KOPT-K1 (cell line): Measurements from ENCODE around the gene CPSF3.
"Not testable (repeated sequence)": the region's sequence is repeated elsewhere in the genome, so short reads cannot be mapped to it uniquely, and the experiment has no call there.

ENCODE experiments used
- H3K27ac ChIP-seq: fragments of 200-600 bp; sonication (generic); 2 replicates; pipeline ENCODE4 v1.5.1; 2016; ENCODE audit warnings: antibody characterized with exemption, mild to moderate bottlenecking, low read depth, low read length; ENCODE audit not compliant: poor library complexity, severe bottlenecking
- H3K36me3 ChIP-seq: fragments of 200-600 bp; sonication (generic); 2 replicates; pipeline ENCODE4 v1.5.1; 2017; ENCODE audit warnings: antibody characterized with exemption, mild to moderate bottlenecking, low read length, moderate library complexity; ENCODE audit not compliant: insufficient read depth
- H3K9me3 ChIP-seq: fragments of 200-600 bp; sonication (generic); 2 replicates; pipeline ENCODE4 v1.5.1; 2017; ENCODE audit warnings: antibody characterized with exemption, low read length, mild to moderate bottlenecking; ENCODE audit not compliant: insufficient read depth, poor library complexity, severe bottlenecking

Gene CPSF3

DNA sequence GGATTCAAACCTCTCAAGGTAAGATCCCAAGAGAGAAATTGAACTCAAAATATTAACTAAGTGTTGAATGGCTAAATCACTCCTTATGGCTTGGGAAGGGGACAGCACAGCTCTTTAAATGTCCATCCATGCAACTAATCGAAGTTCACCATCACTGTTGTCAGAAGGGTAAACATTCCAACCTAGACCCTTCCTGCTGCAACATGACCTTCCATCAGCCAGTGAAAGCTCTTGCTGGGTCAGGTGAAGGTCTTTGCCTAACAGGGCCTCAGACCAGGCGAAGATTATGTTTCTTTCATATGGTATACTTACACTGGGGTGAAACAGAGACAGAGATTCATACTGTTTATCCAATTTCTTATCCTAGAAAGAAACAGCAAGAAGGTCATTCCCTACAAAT is 67.3 kb downstream of the CPSF3 start:
- Histone ChIP-seq H3K27ac (no peak overlapping the region), H3K9me3 (no peaks in the 10 kb centered on the region), H3K36me3 (peaks cover 100% of the 10 kb centered on the region)

DNA sequence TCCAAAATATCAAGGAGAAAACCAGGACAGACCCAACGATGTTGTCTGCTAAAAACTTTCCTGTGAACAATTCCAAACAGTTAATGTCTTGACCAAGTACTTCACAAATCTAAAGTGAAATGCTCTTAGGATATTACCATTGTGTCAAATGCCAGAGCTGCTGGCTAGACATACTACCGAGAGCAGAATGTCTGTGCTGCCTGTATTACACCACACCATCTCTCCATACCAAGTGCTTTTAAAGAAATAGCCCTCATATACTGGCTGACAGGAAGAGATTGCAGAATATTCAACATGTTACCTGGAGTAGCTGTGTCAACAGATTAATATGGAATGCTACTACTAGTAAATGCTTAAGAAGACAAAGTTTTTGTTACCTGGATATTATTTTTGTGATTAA is 69.5 kb downstream of the CPSF3 start:
- Histone ChIP-seq H3K27ac (no peak overlapping the region), H3K9me3 (no peaks in the 10 kb centered on the region), H3K36me3 (peaks cover 97% of the 10 kb centered on the region)

DNA sequence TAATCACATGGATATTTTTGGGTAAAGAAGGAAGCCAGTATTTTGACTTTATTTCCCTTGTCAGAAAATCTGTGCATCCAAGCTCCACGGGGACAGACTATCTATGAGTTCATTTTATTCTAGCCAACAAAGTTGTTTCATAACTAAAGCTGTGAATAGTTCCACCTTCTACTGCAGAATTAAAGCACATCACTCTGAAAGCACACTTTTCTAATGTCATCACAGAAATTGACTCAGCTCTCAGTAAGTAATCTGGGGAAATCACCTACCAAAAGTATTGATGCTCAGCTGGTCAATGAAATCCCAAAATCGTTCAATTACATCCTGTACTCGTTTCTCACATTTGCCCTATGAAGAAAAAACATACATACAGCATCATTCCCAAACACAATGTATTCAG is 70.0 kb downstream of the CPSF3 start:
- peaks cover 97% of the 10 kb centered on the region for H3K36me3 ChIP-seq
- no peak overlapping the region for H3K27ac ChIP-seq
- no peaks in the 10 kb centered on the region for H3K9me3 ChIP-seq

DNA sequence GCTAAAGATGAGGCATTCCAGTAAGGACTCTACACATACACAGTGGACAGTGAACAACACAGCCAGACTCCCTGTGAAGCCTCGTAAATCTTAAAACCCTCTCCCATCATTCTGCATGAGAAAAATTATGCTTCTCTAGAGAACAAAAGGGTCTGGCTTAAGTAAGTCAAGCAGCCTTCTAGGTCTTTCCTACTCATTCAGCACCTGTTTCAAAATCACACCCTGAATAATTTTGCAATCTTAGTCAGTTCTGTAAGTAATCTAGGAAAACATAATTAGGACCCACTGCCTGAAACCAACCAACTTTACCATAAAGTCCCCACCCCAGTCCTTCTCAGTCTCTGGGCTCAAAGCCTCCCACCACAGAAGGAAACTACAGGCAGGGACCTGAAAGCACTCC is 70.6 kb downstream of the CPSF3 start:
- Histone ChIP-seq H3K27ac (no peak overlapping the region), H3K36me3 (peaks cover 96% of the 10 kb centered on the region), H3K9me3 (no peaks in the 10 kb centered on the region)

DNA sequence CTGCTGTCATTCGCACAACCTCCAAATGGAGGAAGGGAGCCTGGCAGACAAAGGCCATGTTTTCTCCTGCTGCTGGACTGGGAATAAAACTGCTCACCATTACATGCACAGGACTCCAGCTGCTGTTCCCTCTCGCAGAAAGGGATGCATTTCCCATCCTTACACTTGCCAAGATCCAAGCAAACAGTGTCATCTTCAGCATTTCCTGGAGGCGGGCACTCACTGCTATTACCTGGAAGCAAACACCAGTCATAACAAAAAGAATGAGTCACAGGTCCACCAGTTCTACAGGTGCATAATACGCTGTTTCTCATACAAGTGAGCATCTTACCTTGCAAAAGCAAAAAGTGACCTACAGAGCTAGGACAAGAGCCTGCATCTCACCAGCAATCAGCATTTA is 73.6 kb downstream of the CPSF3 start:
- peaks cover 95% of the 10 kb centered on the region for H3K36me3 ChIP-seq
- no peaks in the 10 kb centered on the region for H3K9me3 ChIP-seq
- no peak overlapping the region for H3K27ac ChIP-seq

DNA sequence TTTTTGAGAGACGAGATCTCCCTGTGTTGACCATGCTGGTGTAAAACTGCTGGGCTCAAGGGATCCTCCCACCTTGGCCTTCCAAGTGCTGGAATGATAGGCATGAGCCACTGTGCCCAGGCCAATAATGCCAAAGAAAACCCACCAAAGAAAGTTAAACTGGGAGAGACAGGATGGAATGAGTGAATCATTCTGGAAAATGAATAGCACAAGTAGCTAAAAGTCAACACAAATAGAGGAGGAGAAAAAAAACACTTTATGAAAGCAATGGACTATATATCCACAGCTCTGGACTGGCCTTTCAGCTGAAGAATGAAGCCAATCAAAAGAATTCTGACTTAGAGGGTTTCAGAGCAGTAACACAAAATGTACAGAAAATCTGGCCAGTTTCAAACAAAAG is 74.8 kb downstream of the CPSF3 start:
- no peaks in the 10 kb centered on the region for H3K9me3 ChIP-seq
- peaks cover 95% of the 10 kb centered on the region for H3K36me3 ChIP-seq
- no peak overlapping the region for H3K27ac ChIP-seq

DNA sequence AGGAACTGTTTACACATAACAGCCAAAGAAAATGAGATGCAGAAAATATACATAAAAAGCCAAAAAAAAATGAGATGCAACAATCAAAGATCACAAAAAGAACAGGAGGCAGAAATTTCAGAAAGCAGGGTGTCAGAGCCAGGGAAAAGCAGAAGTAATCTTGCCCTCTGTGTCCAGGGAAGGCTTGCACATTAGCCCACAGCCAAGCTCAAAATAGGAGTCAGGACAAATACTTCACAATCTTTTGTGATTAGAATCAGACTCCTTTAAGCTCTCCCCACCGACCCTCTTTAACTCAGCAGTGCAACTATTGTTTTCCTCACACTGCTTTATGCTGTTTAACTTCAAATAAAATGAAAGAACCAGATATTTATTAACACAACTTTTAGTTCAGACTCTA is 85.5 kb downstream of the CPSF3 start:
- Histone ChIP-seq H3K27ac (no peak overlapping the region), H3K36me3 (peaks cover 74% of the 10 kb centered on the region), H3K9me3 (no peaks in the 10 kb centered on the region)

DNA sequence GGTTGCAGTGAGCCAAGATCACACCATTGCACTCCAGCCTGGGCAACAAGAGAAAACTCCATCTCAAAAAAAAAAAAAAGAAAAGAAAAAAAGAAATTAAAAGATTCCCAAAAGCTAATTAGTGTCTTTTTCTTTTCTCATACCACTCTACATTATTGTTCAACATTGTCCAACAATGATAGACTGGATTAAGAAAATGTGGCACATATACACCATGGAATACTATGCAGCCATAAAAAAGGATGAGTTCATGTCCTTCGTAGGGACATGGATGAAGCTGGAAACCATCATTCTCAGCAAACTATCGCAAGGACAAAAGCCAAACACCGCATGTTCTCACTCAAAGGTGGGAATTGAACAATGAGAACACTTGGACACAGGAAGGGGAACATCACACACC is 90.5 kb downstream of the CPSF3 start:
- H3K27ac ChIP-seq, H3K9me3 ChIP-seq: not testable (repeated sequence)
- peaks cover 70% of the 10 kb centered on the region for H3K36me3 ChIP-seq

DNA sequence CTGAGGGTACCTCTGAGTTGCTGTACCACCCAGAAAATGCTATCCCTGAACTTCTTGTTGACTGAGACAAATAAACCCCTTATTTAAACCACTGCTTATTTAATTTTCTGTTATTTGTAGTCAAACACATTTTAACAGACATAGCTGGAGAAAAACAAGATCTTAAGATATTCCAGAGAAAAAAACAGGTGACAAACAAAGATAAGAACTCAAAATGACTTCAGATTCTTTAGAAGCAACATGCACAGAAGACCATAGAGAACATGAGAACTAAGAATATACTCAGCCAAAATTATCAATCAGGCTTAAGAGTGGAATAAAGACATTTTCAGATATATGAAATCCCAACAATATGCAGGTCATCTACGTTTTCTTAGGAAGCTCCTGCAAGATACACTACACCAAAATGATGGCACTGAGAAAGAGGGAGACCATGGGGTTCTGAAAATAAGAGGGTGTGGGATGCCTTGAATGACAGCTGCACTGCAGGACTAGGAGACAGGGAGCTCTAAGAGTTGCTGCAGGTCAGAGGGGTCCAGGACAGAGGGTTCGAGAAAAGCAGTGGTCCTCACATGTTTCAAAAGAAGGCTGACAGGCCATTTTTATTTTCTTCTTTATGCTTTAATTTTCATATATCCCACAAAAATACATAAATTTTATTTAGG is 93.8 kb downstream of the CPSF3 start:
- Histone ChIP-seq H3K27ac (no peak overlapping the region), H3K9me3 (no peaks in the 10 kb centered on the region), H3K36me3 (peaks cover 89% of the 10 kb centered on the region)

DNA sequence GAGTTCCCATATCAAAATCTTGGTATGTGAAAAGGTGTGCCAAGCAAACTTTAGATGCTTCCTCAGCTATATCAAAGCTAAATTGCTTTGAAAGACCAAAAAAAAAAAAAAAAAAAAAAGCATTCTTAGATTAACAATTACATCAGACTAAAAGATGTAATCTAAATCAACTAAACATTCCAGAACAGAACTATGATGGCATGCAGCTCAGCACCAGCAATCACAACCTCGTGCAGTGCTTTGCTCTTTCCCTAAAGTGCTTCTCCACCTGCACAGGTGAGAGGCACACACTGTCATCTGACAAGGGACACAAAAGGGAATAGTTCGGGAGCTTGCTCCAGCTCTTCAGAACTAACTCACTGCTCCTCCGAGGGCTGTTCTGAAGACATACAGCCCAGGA is 94.7 kb downstream of the CPSF3 start:
- Histone ChIP-seq H3K9me3 (no peaks in the 10 kb centered on the region), H3K27ac (no peak overlapping the region), H3K36me3 (peaks cover 85% of the 10 kb centered on the region)

DNA sequence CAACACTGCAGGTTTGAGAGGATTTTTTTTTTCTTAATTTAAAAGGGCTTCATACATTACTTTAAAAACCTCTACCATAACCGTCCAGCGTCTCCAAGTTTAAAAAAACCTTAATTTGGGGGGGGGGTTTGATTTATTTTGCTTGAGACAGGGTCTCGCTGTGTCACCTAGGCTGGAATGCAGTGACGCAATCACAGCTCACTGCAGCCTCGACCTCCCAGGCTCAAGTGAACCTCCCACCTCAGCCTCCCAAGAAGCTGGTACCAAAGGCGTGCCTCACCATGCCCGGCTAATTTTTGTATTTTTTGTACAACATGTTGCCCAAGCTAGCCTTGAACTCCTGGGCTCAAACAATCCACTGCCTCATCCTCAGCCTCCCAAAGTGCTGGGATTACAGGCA is 95.3 kb downstream of the CPSF3 start:
- H3K36me3 ChIP-seq: peaks cover 85% of the 10 kb centered on the region
- no peak overlapping the region for H3K27ac ChIP-seq
- no peaks in the 10 kb centered on the region for H3K9me3 ChIP-seq

DNA sequence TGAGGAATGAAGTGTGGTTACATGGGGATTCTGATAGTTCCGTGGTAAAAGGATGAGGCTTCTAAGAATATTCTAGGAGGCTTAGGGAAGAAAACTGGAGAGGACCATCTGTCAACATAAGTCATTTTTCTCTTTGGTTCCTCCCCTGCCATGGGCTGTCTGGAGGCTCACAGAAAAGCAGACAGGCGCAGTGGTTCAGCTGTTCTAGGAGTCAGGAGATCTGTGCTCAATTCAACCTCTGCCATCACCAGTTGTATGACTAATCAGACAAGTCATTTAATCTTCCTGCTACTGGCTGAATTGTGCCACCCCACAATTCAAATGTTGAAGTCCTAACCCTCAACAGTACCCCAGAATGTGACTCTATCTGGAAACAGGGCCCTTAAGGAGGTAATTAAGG is 95.8 kb downstream of the CPSF3 start:
- Histone ChIP-seq H3K9me3 (no peaks in the 10 kb centered on the region), H3K36me3 (peaks cover 87% of the 10 kb centered on the region), H3K27ac (no peak overlapping the region)
